GM23248 (cell line): ENCODE measurements around the gene ZNRF1.

Experiments used
- EZH2 ChIP-seq: fragments of 200-600 bp; sonication (generic); IDR thresholded peaks from 2 replicates; pipeline ENCODE4 v1.6.1; 2018; ENCODE audit warnings: antibody characterized with exemption, mild to moderate bottlenecking; ENCODE audit not compliant: insufficient read depth, poor library complexity, severe bottlenecking
- EZH2phosphoT487 ChIP-seq: fragments of 200-600 bp; sonication (generic); IDR thresholded peaks from 2 replicates; pipeline ENCODE4 v1.6.1; 2018; ENCODE audit warnings: antibody characterized with exemption, moderate library complexity, mild to moderate bottlenecking, low read depth; ENCODE audit not compliant: insufficient read depth

DNA sequence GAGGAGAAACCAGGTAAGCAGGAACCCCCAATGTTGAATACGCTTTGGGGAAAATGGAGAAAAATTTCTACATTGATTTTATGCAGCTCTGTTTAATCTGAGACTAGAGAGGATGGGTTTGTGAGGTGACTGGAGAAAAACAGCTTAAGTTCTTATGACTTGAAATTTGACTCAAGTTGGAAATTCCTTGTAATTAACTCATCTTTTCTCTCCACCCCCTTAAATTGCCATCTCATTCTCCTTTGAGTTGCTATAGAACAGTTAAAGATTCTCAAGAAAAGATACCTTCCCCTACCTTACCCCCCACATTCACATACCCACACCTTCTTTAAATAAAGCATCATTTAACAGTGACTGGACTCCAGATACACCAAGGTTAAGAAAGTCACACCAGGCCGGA is 24.2 kb downstream of the ZNRF1 start:
- no peak for TF ChIP-seq EZH2phosphoT487
- TF ChIP-seq EZH2, result no peak
